Uterus (tissue), 4 donors: Measurements from ENCODE around the gene CCDC74A. TPM values are rescaled to one million over a fixed set of nuclear protein-coding genes. Genes with fewer than 3 reads are reported as not detected.

Experiments used
- DNase-seq, 2 donors: peaks; one replicate each; pipeline ENCODE4 v3.0.0-alpha.2; 2019 to 2020
- H3K27ac ChIP-seq, 2 donors: fragments of 200-600 bp; sonication (generic); 1 replicate in 1 of 2; 2 replicates in 1 of 2; pipeline ENCODE4 v1.5.1; 2016 to 2018
- H3K27me3 ChIP-seq, 2 donors: fragments of 200-600 bp; sonication (generic); one replicate each; pipeline ENCODE4 v1.5.1; 2018 to 2019; ENCODE audit warnings: control low read depth in 1 of 2
- H3K36me3 ChIP-seq, 2 donors: fragments of 200-600 bp; sonication (generic); one replicate each; pipeline ENCODE4 v1.5.1; 2019; ENCODE audit warnings: control low read depth in 1 of 2
- H3K4me1 ChIP-seq, 2 donors: fragments of 200-600 bp; sonication (generic); one replicate each; pipeline ENCODE4 v1.5.1; 2018 to 2019; ENCODE audit warnings: control low read depth in 1 of 2
- H3K4me3 ChIP-seq, 2 donors: fragments of 200-600 bp; sonication (generic); 1 replicate in 1 of 2; 2 replicates in 1 of 2; pipeline ENCODE4 v1.5.1; 2018 to 2019; ENCODE audit warnings: mild to moderate bottlenecking in 1 of 2
- H3K9me3 ChIP-seq, 2 donors: fragments of 200-600 bp; sonication (generic); one replicate each; pipeline ENCODE4 v1.5.1; 2019; ENCODE audit warnings: control low read depth in 1 of 2
- CTCF ChIP-seq, 4 experiments: fragments of 200-600 bp in 2 of 4; fragments of 450-650 bp in 2 of 4; sonication (generic) in 2 of 4; IDR thresholded peaks; one replicate each; pipeline ENCODE4 v1.5.1; 2016 to 2019; ENCODE audit warnings: antibody characterized with exemption in 4 of 4, mild to moderate bottlenecking in 2 of 4, moderate library complexity in 1 of 4
- POLR2A ChIP-seq, 2 donors: fragments of 450-650 bp; IDR thresholded peaks; one replicate each; pipeline ENCODE4 v1.6.1; 2016; ENCODE audit warnings: antibody characterized with exemption in 2 of 2, mild to moderate bottlenecking in 1 of 2, moderate library complexity in 1 of 2
- intact Hi-C: fragments of 100-400 bp; cut with DNase I; formaldehyde crosslinking; loops from one replicate; pipeline ENCODE4 v1.15.1; 2023; ENCODE audit warnings: low total_unique reads
- microRNA-seq: library from miRNA; unstranded; fragments of <30 nt; microRNA quantifications from one replicate; pipeline ENCODE4, GENCODE V29; 2016; ENCODE audit warnings: borderline microRNAs expressed, borderline replicate concordance
- total RNA-seq, 4 donors: library from RNA; depleted of rRNA in 3 of 4; stranded (reverse); fragments of >200 nt in 3 of 4; gene quantifications; one replicate each; pipeline versions ENCODE4 v1.1.0 to v1.2.4, GENCODE V29; 2014 to 2023
- donor health status: DM: yes; HTN: yes; CAD: no.

Gene CCDC74A
- total RNA-seq, 4 donors from 2014 or later, result 0.29 to 17.5 (median 11.2) TPM; not detected in 1

DNA sequence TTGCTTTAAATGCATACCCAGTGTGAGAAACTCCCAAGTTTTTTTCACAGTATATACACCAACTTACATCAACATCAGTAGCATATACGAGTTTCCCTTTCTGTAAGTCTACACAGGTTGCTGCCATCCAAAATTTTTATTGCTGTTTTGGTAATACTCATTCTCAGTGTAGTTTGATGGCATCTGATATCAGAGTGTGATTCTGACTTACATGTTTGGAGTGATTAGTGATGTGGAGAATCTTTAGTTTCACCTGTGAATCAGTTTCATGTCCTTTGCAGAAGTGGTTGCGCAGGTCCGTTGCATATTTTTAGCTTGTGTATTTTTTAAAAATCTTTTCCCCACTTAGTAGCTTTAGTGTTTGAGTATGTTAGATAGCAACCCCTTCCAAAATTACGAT is 50.1 kb downstream of the CCDC74A start:
- Histone ChIP-seq H3K27me3 (no peaks in the 10 kb centered on the region), H3K36me3 (no peaks in the 10 kb centered on the region), H3K27ac (no peak overlapping the region), H3K4me1 (no peaks in the 10 kb centered on the region), H3K4me3 (no peak overlapping the region), H3K9me3 (no peaks in the 10 kb centered on the region)
- TF ChIP-seq CTCF (IDR thresholded peaks at IDR 0.05) (no peak), POLR2A (IDR thresholded peaks at IDR 0.05) (no peak)
- intact Hi-C loops, result no loop called here
- DNase-seq, result no peak

DNA sequence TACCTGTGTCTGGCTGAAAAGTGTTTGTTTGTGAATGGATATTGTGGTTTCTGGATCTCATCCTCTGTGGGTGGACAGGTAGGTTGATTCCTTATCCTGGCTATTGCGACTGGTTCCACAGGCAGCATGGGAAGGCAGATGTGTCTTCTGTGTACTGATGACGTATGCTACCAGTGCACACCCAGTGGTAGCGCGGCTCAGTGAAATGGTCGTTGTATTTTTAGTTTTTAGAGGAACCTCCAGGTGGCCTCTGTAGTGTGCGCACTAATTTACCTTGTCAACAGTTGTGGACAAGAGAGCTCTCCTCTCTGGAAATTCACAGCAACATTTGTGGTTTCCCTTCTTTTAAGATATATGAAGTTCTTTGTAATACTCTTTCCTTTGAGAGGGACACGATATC is 52.5 kb downstream of the CCDC74A start:
- Histone ChIP-seq H3K4me1 (no peaks in the 10 kb centered on the region), H3K27ac (no peak overlapping the region), H3K4me3 (no peak overlapping the region), H3K36me3 (no peaks in the 10 kb centered on the region), H3K27me3 (no peaks in the 10 kb centered on the region), H3K9me3 (no peaks in the 10 kb centered on the region)
- intact Hi-C loops, result no loop called here
- DNase-seq, result no peak
- TF ChIP-seq CTCF (IDR thresholded peaks at IDR 0.05), result no peak
- TF ChIP-seq POLR2A (IDR thresholded peaks at IDR 0.05), result no peak

Small RNAs within 50 kb of the gene (microRNA-seq; reads per million reads assigned to microRNA genes)
- not detected for gene MIR4784

Other genes starting within 250 kb of the CCDC74A start
- gene RAB6D, start 163.7 kb upstream of the CCDC74A start, total RNA-seq, result under 1 TPM in 2 of 4 donors, not detected in 2; 0.14 to 0.15 TPM
- gene TUBA3D, start 51.8 kb upstream of the CCDC74A start, total RNA-seq, result 10 to 100 TPM in 2 of 4 donors, 1 to 10 TPM in 2; 1.0 to 30.3 (median 9.3) TPM
- 100 to 1,000 TPM in 1 of 4 donors, 10 to 100 TPM in 2, 1 to 10 TPM in 1; 7.9 to 112 (median 68.7) TPM for gene MZT2A, start 35.5 kb upstream of the CCDC74A start, total RNA-seq